Epithelial cell of proximal tubule (primary cell): Measurements from ENCODE around the gene KRTAP9-1. TPM values are rescaled to one million over a fixed set of nuclear protein-coding genes. Genes with fewer than 3 reads are reported as not detected.
"Not testable (repeated sequence)": the region's sequence is repeated elsewhere in the genome, so short reads cannot be mapped to it uniquely, and the experiment has no call there.

ENCODE experiments used
- DNase-seq: peaks from one replicate; pipeline ENCODE4 v3.0.0-alpha.2; 2011; ENCODE audit warnings: low read depth
- H3K4me3 ChIP-seq: 2 replicates; pipeline ENCODE4 v1.5.1; 2011; ENCODE audit warnings: low read depth, mild to moderate bottlenecking, low read length
- total RNA-seq: library from RNA; depleted of rRNA; stranded (reverse); fragments of >200 nt; gene quantifications from 2 replicates; pipeline ENCODE4 v1.2.3, GENCODE V29; 2015
- TF ChIP-seq, protein P1 (sequence below): conservative IDR thresholded peaks from 2 replicates; pipeline ENCODE4 v1.5.1; 2012; ENCODE audit warnings: low read depth, mild to moderate bottlenecking, low read length

KRTAP9-1 gene
- total RNA-seq, 1 donor from 2014 or later = not detected

DNA sequence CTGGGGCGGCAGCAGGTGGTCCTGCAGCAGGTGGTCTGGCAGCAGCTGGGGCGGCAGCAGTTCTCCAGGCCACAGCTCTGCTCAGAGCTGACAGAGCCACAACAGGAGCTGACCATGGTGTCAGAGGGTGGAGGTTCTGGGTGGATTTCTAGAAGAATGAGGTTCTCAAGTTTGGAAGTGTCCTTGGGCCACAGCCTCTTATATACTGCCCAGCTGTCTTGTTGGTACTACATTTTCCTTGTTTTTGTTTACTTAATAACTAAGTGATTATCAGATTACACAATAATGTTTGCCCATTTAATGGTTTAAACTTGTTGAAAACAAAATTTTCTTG, 40.1 kb upstream of the KRTAP9-1 start, which contains the start of gene KRTAP4-5:
TSS of gene KRTAP4-5 (minus strand) at position 174 of the 334 bp plus-strand sequence. CDS start at position 116, 58 bp downstream.
- DNase-seq = no peak
- TF ChIP-seq, protein P1, sequence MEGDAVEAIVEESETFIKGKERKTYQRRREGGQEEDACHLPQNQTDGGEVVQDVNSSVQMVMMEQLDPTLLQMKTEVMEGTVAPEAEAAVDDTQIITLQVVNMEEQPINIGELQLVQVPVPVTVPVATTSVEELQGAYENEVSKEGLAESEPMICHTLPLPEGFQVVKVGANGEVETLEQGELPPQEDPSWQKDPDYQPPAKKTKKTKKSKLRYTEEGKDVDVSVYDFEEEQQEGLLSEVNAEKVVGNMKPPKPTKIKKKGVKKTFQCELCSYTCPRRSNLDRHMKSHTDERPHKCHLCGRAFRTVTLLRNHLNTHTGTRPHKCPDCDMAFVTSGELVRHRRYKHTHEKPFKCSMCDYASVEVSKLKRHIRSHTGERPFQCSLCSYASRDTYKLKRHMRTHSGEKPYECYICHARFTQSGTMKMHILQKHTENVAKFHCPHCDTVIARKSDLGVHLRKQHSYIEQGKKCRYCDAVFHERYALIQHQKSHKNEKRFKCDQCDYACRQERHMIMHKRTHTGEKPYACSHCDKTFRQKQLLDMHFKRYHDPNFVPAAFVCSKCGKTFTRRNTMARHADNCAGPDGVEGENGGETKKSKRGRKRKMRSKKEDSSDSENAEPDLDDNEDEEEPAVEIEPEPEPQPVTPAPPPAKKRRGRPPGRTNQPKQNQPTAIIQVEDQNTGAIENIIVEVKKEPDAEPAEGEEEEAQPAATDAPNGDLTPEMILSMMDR = no peak
- H3K4me3 ChIP-seq = no peak within 1 kb of the TSS

DNA sequence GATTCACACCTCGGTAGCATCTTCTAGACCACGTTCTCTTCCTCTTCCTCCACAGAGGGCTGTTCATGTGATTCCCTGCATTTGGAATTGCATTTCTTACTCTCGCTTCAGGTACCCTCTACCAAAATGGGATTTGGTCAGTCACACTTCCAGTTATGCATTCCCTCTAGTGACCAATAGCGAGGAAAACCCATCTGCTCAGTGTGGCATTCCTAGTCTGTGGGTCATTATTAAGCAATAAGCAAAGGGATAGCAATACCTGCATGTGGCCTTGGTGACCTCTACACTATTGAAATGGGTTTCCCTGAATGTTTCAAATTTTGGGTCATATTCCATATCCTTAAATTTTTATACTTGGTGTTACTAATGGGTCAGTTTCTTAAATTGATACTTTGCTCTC, 39.7 kb upstream of the KRTAP9-1 start:
- no peak overlapping the region for H3K4me3 ChIP-seq
- TF ChIP-seq, protein P1 = no peak
- no peak for DNase-seq

DNA sequence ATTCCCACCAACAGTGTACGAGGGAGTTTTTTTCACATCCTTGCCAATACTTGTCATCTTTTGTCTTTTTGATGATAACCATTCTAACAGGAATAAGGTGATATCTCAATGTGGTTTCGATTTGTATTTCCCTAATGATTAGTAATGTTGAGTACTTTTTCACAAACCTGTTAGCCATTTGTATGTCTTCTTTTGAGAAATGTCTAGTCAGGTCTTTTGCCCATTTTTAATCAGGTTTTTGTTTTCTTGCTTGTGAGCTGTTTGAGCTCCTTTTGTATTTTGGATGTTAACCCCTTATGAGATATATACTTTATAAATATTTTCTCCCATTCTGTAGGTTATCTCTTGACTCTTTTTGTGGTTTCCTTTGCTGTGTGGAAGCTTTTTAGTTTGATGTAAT, 38.2 kb upstream of the KRTAP9-1 start:
- TF ChIP-seq, protein P1 = no peak
- no peak overlapping the region for H3K4me3 ChIP-seq
- no peak for DNase-seq

DNA sequence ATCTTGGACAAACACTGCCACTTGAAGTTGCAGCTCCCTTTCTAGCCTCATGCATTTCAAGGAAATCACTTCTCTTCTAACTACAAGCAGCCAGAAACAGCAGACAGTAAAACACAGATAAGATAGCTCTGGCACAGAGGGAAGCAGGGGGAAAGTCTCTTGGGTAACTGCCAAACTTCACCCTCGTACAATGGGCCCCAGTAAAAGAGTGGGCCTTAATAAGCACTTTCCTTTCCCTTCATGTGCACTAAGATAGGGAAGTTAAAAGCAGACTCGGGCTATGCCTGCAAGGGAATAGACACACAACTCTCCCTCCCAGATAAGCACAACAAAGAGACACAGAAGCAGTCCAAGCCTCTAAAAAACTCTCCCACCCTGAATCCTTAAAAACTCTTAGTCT, 35.8 kb upstream of the KRTAP9-1 start:
- no peak for DNase-seq
- TF ChIP-seq, protein P1 = no peak

DNA sequence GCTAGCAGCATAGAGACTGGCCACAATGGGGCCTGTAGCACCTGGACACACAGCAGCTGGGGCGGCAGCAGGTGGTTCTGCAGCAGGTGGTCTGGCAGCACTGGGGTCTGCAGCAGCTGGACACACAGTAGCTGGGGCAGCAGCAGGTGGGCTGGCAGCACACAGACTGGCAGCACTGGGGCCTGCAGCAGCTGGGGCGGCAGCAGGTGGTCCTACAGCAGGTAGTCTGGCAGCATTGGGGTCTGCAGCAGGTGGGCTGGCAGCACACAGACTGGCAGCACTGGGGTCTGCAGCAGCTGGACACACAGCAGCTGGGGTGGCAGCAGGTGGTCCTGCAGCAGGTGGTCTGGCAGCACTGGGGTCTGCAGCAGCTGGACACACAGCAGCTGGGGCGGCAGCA, 29.5 kb upstream of the KRTAP9-1 start:
- not testable (repeated sequence) for H3K4me3 ChIP-seq, DNase-seq

More for the DNA sequence above, 35.8 kb upstream of the KRTAP9-1 start:
- H3K4me3 ChIP-seq = no peak overlapping the region

DNA sequence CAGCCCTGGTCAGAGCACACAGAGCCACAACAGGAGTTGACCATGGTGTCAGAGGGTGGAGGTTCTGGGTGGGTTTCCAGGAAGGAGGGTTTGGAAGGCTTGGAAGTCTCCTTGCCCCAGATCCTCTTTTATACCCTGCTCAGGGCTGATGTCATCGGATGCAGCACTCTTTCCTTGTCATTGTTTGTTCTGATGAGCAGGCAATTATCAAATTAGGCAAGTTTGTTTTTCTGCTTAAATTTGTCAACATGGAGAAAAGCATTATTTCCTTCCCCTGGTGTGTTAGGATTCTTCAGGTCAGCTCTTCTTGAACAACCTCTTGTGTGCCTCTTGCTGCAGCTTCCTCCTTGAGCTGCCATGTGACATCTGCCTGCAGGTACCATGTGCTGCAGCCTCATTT, 29.0 kb upstream of the KRTAP9-1 start, which contains the start of gene KRTAP4-4:
TSS of gene KRTAP4-4 (minus strand) at position 101 of the 400 bp plus-strand sequence. CDS start at position 44, 57 bp downstream.
- no peak within 1 kb of the TSS for H3K4me3 ChIP-seq
- TF ChIP-seq, protein P1 = no peak
- DNase-seq = no peak

DNA sequence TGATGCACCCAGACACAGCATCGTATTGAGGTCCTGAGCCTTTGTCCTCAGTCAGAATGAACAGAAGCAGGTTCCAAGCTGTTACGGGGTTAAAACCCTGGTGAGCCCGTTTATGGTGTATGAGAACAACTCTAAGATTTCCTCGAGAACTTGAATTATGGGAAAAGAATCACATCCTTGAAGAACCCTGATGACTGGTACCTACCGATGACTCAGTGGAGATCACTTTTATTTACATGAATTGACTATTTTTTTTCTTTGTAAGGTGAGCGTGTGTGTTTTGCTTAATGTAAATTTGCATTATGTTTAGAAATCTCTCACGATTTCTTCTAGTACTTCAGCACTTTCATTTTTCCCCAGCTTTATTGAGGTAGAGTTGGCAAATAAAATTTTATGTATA, 25.9 kb upstream of the KRTAP9-1 start:
- TF ChIP-seq, protein P1 = no peak
- DNase-seq = no peak
- H3K4me3 ChIP-seq = no peak overlapping the region

DNA sequence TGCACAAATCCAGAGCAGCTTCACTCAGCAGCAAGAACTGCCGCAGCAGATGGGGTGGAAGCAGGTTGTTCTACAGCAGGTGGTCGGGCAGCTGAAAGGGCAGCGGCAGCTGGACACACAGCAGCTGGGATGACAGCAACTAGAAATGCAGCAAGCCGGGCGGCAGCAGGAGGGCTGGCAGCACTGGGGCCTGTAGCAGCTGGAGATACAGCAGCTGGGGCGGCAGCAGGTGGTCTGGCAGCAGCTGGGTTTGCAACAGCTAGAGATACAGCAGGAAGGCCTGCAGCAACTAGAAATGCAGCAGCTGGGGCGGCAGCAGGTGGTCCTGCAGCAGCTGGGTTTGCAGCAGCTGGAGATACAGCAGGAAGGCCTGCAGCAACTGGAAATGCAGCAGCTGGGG, 22.1 kb upstream of the KRTAP9-1 start:
- no peak for DNase-seq
- TF ChIP-seq, protein P1 = no peak
- no peak overlapping the region for H3K4me3 ChIP-seq
